PC-3 (cell line): ENCODE data around the gene STK36. TPM values are rescaled to one million over a fixed set of nuclear protein-coding genes. Genes with fewer than 3 reads are reported as not detected.

ENCODE experiments used
- ATAC-seq: fragments of 200-7000 bp; cut with Tn5 transposase; 2 replicates; pipeline ENCODE4 v1.9.1; 2020; ENCODE audit warnings: mild to moderate bottlenecking, moderate library complexity
- BruUV-seq: library from RNA; stranded (reverse); fragments of 400-500 nt; replicated peaks from 2 replicates; lab custom pipeline; 2021; lab: Mats Ljungman, UMichigan
- CTCF ChIA-PET: fragments of 300-600 bp; sonication (Branson Sonifier 250); formaldehyde crosslinking; loops from one replicate; lab custom pipeline; 2022; ENCODE audit warnings: antibody characterized with exemption; lab: Charles Lee
- POLR2A ChIA-PET: fragments of 300-600 bp; sonication (Branson Sonifier 250); formaldehyde crosslinking; loops from one replicate; lab custom pipeline; 2022; ENCODE audit warnings: antibody characterized with exemption; ENCODE audit not compliant: unreplicated experiment; lab: Charles Lee
- DNase-seq: peaks from one replicate; pipeline ENCODE4 v3.0.0-alpha.2; 2015
- H2AFZ ChIP-seq: fragments of 300-600 bp; sonication (generic); 2 replicates; pipeline ENCODE4 v1.6.0; 2016; ENCODE audit warnings: antibody characterized with exemption, low read length
- H3F3A ChIP-seq: fragments of 300-600 bp; sonication (generic); one replicate; pipeline ENCODE4 v1.6.0; 2017; ENCODE audit warnings: antibody characterized with exemption, low read length, control low read depth, mild to moderate bottlenecking; ENCODE audit not compliant: unreplicated experiment
- H3K27ac ChIP-seq: fragments of 300-600 bp; sonication (generic); 2 replicates; pipeline ENCODE4 v1.5.1; 2016; ENCODE audit warnings: mild to moderate bottlenecking, low read length
- H3K27me3 ChIP-seq: fragments of 300-600 bp; sonication (generic); 2 replicates; pipeline ENCODE4 v1.6.1; 2016; ENCODE audit warnings: low read length, mixed read lengths
- H3K36me3 ChIP-seq: fragments of 300-600 bp; sonication (generic); 2 replicates; pipeline ENCODE4 v1.6.1; 2016; ENCODE audit warnings: low read depth, mixed run types, low read length, mixed read lengths
- H3K4me1 ChIP-seq: fragments of 300-600 bp; sonication (generic); 2 replicates; pipeline ENCODE4 v1.5.1; 2016; ENCODE audit warnings: low read length; ENCODE audit not compliant: insufficient read depth
- H3K4me2 ChIP-seq: fragments of 300-600 bp; sonication (generic); 2 replicates; pipeline ENCODE4 v1.6.0; 2016; ENCODE audit warnings: low read length
- H3K4me3 ChIP-seq: fragments of 300-600 bp; sonication (generic); 2 replicates; pipeline ENCODE4 v1.5.1; 2016; ENCODE audit warnings: mild to moderate bottlenecking, low read length, mixed read lengths
- H3K79me2 ChIP-seq: fragments of 300-600 bp; sonication (generic); 2 replicates; pipeline ENCODE4 v1.6.1; 2017; ENCODE audit warnings: low read length, mixed read lengths
- H3K9ac ChIP-seq: fragments of 300-600 bp; sonication (generic); 2 replicates; pipeline ENCODE4 v1.6.0; 2016; ENCODE audit warnings: mild to moderate bottlenecking, low read length
- H3K9me2 ChIP-seq: fragments of 300-600 bp; sonication (generic); replicated peaks from 2 replicates; pipeline ENCODE4 v1.6.1; 2016; ENCODE audit warnings: mixed run types, low read length, mixed read lengths
- H3K9me3 ChIP-seq: fragments of 300-600 bp; sonication (generic); 2 replicates; pipeline ENCODE4 v1.6.1; 2016; ENCODE audit warnings: low read length, mixed read lengths
- H4K20me1 ChIP-seq: fragments of 300-600 bp; sonication (generic); 2 replicates; pipeline ENCODE4 v1.6.1; 2016; ENCODE audit warnings: low read length, mixed read lengths
- EZH2 ChIP-seq: fragments of 300-600 bp; sonication (generic); IDR thresholded peaks from one replicate; pipeline ENCODE4 v1.6.1; 2017; ENCODE audit warnings: antibody characterized with exemption, mild to moderate bottlenecking, low read length; ENCODE audit not compliant: unreplicated experiment
- EZH2phosphoT487 ChIP-seq: fragments of 300-600 bp; sonication (generic); IDR thresholded peaks from 2 replicates; pipeline ENCODE4 v1.6.1; 2018; ENCODE audit warnings: mild to moderate bottlenecking, antibody characterized with exemption, low read length, borderline replicate concordance
- intact Hi-C: fragments of 100-400 bp; cut with micrococcal nuclease; formaldehyde crosslinking; loops from 2 replicates; pipeline ENCODE4 v1.9.0; 2023
- total RNA-seq: library from RNA; depleted of rRNA; stranded (reverse); fragments of >200 nt; gene quantifications from 2 replicates; pipeline ENCODE4 v1.2.3, GENCODE V29; 2014
- TF ChIP-seq, protein P1 (sequence below): fragments of 300-600 bp; sonication (generic); conservative IDR thresholded peaks from 2 replicates; pipeline ENCODE4 v1.5.1; 2017; ENCODE audit warnings: antibody characterized with exemption, low read depth, mild to moderate bottlenecking, low read length

The STK36 gene
- total RNA-seq, 1 experiment from 2014 or later, result 32.9 TPM

DNA sequence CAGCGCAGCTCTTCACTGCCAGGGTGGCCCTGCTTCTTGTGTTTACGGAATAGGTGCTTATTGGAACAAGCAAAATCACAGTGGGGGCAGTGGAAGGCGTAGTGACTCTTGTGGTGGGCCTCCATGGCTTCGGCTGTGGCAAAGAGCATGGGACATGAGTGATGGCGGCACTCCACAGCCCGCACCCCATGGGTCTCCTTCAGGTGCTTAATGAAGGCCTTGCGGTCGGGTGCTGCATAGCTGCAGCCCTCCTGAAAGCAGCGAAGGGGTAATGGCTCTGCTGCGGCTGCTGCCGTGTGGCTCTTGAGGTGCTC lies 23.1 kb upstream of the STK36 start:
- H3K36me3 ChIP-seq, result peaks cover 58% of the 10 kb centered on the region
- no peaks in the 10 kb centered on the region for H4K20me1 ChIP-seq
- no peak overlapping the region for H3K9ac ChIP-seq
- H2AFZ ChIP-seq, result no peak overlapping the region
- ATAC-seq, result no peak
- no peak for DNase-seq
- H3K4me2 ChIP-seq, result no peak overlapping the region
- CTCF ChIA-PET, result no interaction called here
- H3F3A ChIP-seq, result no peaks in the 10 kb centered on the region
- intact Hi-C loops, result loop anchor here (1.0 to 5.0 kb wide), 3 partner anchors 66 to 242 kb away; partner anchors contain the start of genes CNOT9 and USP37
- peaks cover 28% of the 10 kb centered on the region for H3K4me1 ChIP-seq
- no TSS peak for BruUV-seq
- H3K27ac ChIP-seq, result no peak overlapping the region
- TF ChIP-seq, protein P1, sequence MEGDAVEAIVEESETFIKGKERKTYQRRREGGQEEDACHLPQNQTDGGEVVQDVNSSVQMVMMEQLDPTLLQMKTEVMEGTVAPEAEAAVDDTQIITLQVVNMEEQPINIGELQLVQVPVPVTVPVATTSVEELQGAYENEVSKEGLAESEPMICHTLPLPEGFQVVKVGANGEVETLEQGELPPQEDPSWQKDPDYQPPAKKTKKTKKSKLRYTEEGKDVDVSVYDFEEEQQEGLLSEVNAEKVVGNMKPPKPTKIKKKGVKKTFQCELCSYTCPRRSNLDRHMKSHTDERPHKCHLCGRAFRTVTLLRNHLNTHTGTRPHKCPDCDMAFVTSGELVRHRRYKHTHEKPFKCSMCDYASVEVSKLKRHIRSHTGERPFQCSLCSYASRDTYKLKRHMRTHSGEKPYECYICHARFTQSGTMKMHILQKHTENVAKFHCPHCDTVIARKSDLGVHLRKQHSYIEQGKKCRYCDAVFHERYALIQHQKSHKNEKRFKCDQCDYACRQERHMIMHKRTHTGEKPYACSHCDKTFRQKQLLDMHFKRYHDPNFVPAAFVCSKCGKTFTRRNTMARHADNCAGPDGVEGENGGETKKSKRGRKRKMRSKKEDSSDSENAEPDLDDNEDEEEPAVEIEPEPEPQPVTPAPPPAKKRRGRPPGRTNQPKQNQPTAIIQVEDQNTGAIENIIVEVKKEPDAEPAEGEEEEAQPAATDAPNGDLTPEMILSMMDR, result peak; percentile 10; the same call in 1 of the 2 replicates
- TF ChIP-seq EZH2 (no peak), EZH2phosphoT487 (no peak)
- no peaks in the 10 kb centered on the region for H3K27me3 ChIP-seq
- no peak overlapping the region for H3K4me3 ChIP-seq
- no peaks in the 10 kb centered on the region for H3K9me3 ChIP-seq
- H3K9me2 ChIP-seq, result no peaks in the 10 kb centered on the region
- POLR2A ChIA-PET, result no interaction called here
- H3K79me2 ChIP-seq, result peaks cover 25% of the 10 kb centered on the region

DNA sequence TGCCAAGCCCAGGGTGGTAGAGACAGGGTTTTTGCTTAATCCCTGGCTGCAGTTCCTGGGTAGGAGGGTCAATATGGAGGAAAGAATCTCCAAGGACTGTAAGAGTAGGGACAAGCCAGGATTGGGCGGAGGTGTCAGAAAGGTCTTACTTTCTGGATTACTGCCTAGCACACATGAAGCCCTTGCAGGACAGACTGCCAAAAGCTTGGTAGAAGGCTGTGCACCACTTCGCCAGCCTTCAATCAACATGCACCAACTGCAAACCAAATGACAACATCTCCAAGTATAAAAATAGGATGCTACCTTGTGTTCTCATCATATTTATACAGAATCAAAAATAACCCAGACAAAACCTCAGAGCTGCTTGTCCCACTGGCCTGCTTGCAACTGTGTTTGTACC lies 16.1 kb upstream of the STK36 start:
- peaks cover 47% of the 10 kb centered on the region for H3K36me3 ChIP-seq
- H4K20me1 ChIP-seq, result no peaks in the 10 kb centered on the region
- no peaks in the 10 kb centered on the region for H3F3A ChIP-seq
- no peak for DNase-seq
- POLR2A ChIA-PET, result no interaction called here
- peaks cover 62% of the 10 kb centered on the region for H3K79me2 ChIP-seq
- ATAC-seq, result no peak
- no peak overlapping the region for H3K4me3 ChIP-seq
- CTCF ChIA-PET, result no interaction called here
- H2AFZ ChIP-seq, result no peak overlapping the region
- H3K27ac ChIP-seq, result no peak overlapping the region
- no peak overlapping the region for H3K4me2 ChIP-seq
- no TSS peak for BruUV-seq
- peaks cover 19% of the 10 kb centered on the region for H3K4me1 ChIP-seq
- intact Hi-C loops, result no loop called here
- TF ChIP-seq EZH2phosphoT487 (no peak), EZH2 (no peak)
- TF ChIP-seq, protein P1, result no peak
- no peak overlapping the region for H3K9ac ChIP-seq
- H3K9me3 ChIP-seq, result no peaks in the 10 kb centered on the region
- H3K27me3 ChIP-seq, result no peaks in the 10 kb centered on the region
- H3K9me2 ChIP-seq, result no peaks in the 10 kb centered on the region

DNA sequence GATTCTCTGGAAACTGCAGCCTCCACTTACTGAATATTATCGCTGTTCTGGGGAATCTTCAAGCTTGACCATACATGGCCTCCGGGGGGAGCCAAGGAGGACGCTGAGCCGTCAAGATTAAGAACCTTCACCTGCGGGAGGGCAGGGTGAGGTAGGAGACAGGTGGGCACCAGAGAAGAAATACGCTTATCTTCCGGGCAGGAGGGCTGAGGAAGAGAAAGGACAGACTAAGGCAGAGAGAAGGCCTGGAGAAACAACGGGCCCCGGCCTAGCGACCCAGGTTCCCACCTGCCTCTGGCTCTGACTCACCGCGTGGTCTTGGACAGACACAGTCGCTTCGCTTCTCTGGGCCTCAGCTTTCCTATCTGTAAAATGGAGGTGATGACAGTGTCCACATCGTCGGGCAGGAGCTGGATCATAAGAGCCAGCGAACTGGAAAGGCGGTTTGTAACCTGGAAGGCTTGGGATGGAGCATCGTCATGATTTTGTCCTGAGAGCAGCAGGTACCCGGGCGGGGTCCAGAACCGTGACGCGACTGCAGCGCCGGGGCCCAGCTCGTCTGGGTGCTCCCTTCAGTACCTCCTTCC lies 13.1 kb upstream of the STK36 start:
- peaks cover 20% of the 10 kb centered on the region for H3K4me1 ChIP-seq
- peak overlapping the region; percentile 61 for H3K27ac ChIP-seq
- TSS peak; percentile 55 for BruUV-seq
- H3K9me2 ChIP-seq, result no peaks in the 10 kb centered on the region
- H3F3A ChIP-seq, result no peaks in the 10 kb centered on the region
- H3K4me2 ChIP-seq, result peak overlapping the region; percentile 94
- peak overlapping the region; percentile 97 for H2AFZ ChIP-seq
- H3K4me3 ChIP-seq, result peak overlapping the region; percentile 100
- peak; percentile 54 for ATAC-seq
- peak overlapping the region; percentile 93 for H3K9ac ChIP-seq
- H3K79me2 ChIP-seq, result peaks cover 64% of the 10 kb centered on the region
- TF ChIP-seq, protein P1, result peak; percentile 69
- no peak for TF ChIP-seq EZH2
- no peak for TF ChIP-seq EZH2phosphoT487
- H3K36me3 ChIP-seq, result peaks cover 48% of the 10 kb centered on the region
- no peaks in the 10 kb centered on the region for H3K27me3 ChIP-seq
- H4K20me1 ChIP-seq, result no peaks in the 10 kb centered on the region
- POLR2A ChIA-PET, result interaction anchor here (0.5 to 1.4 kb wide), 3 partner anchors 12 to 214 kb away, joined by 5 to 36 read pairs (median 10); no protein-coding TSS in a partner anchor
- intact Hi-C loops, result loop anchor here (1.0 to 2.0 kb wide), 4 partner anchors 14 to 189 kb away; partner anchors contain the start of genes RNF25, STK36 and TTLL4
- no peaks in the 10 kb centered on the region for H3K9me3 ChIP-seq
- CTCF ChIA-PET, result interaction anchor here (0.6 to 2.4 kb wide), 4 partner anchors 29 to 463 kb away, joined by 4 to 20 read pairs (median 6); partner anchors contain the start of gene TTLL4
- peak; percentile 76 for DNase-seq
